Left lung (tissue), 10 donors: Measurements from ENCODE around the gene CENPF. TPM values are rescaled to one million over a fixed set of nuclear protein-coding genes. Genes with fewer than 3 reads are reported as not detected.

ENCODE experiments used
- ATAC-seq: fragments of 200-7000 bp; cut with Tn5 transposase; one replicate; pipeline ENCODE4 v1.9.1; 2020; ENCODE audit warnings: moderate library complexity
- DNase-seq, 4 donors: peaks; one replicate each; pipeline ENCODE4 v3.0.0-alpha.2; 2013 to 2020
- H3K27ac ChIP-seq, 2 donors: fragments of 200-600 bp; sonication (generic) in 1 of 2; one replicate each; pipeline versions ENCODE4 v1.5.0 to v1.8.0; 2020 to 2021
- H3K27me3 ChIP-seq, 2 donors: fragments of 200-600 bp; sonication (generic) in 1 of 2; one replicate each; pipeline versions ENCODE4 v1.5.0 to v1.8.0; 2020 to 2021
- H3K36me3 ChIP-seq, 2 donors: fragments of 200-600 bp; sonication (generic) in 1 of 2; one replicate each; pipeline versions ENCODE4 v1.5.0 to v1.8.0; 2020 to 2021
- H3K4me1 ChIP-seq, 2 donors: fragments of 200-600 bp; one replicate each; pipeline ENCODE4 v1.8.0; 2021
- H3K4me3 ChIP-seq, 2 donors: fragments of 200-600 bp; sonication (generic) in 1 of 2; one replicate each; pipeline versions ENCODE4 v1.5.0 to v1.8.0; 2020 to 2021; ENCODE audit warnings: mild to moderate bottlenecking in 1 of 2
- H3K9me3 ChIP-seq, 2 donors: fragments of 200-600 bp; sonication (generic) in 1 of 2; one replicate each; pipeline versions ENCODE4 v1.5.0 to v1.8.0; 2020 to 2021
- intact Hi-C, 2 donors: fragments of 100-400 bp; cut with DNase I; formaldehyde crosslinking; loops; one replicate each; pipeline versions ENCODE4 v1.11.2 to v1.14.2; 2022
- polyA plus RNA-seq, 6 donors: library from polyadenylated mRNA; unstranded; fragments of 120-200 nt; gene quantifications; one replicate each; pipeline ENCODE4 v1.2.1, GENCODE V29; 2013; ENCODE audit not compliant: insufficient read length in 6 of 6
- total RNA-seq, 2 donors: library from RNA; stranded (reverse); fragmentation: NEBNext Ultra II Directional; extraction: Animal tissue kit (Norgen Biotek cat#: 25700); gene quantifications; one replicate each; pipeline ENCODE4 v1.2.1, GENCODE V29; 2021
- TF ChIP-seq, protein P1 (sequence below), 2 donors: fragments of 200-600 bp; sonication (generic) in 1 of 2; IDR thresholded peaks; one replicate each; pipeline versions ENCODE4 v1.5.0 to v1.8.0; 2021; ENCODE audit warnings: antibody characterized with exemption in 2 of 2
- donor health status: DM: no; HTN: yes; CAD: no.
- donor health status: DM: no; HTN: no; CAD: no.

The CENPF gene
- total and polyA plus RNA-seq, 8 donors, result 3.4 to 157 (median 60.6) TPM

- no peak overlapping the region for H3K4me3 ChIP-seq
- DNase-seq (no peak), ATAC-seq (no peak)
- H3K4me1 ChIP-seq, result no peaks in the 10 kb centered on the region
- intact Hi-C loops, result no loop called here
- peaks cover 0 to 32% of the 10 kb centered on the region in 2 donors for H3K36me3 ChIP-seq
- TF ChIP-seq, protein P1, sequence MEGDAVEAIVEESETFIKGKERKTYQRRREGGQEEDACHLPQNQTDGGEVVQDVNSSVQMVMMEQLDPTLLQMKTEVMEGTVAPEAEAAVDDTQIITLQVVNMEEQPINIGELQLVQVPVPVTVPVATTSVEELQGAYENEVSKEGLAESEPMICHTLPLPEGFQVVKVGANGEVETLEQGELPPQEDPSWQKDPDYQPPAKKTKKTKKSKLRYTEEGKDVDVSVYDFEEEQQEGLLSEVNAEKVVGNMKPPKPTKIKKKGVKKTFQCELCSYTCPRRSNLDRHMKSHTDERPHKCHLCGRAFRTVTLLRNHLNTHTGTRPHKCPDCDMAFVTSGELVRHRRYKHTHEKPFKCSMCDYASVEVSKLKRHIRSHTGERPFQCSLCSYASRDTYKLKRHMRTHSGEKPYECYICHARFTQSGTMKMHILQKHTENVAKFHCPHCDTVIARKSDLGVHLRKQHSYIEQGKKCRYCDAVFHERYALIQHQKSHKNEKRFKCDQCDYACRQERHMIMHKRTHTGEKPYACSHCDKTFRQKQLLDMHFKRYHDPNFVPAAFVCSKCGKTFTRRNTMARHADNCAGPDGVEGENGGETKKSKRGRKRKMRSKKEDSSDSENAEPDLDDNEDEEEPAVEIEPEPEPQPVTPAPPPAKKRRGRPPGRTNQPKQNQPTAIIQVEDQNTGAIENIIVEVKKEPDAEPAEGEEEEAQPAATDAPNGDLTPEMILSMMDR (IDR thresholded peaks at IDR 0.05), result no peak
- no peak overlapping the region for H3K27ac ChIP-seq
- no peaks in the 10 kb centered on the region for H3K9me3 ChIP-seq
- H3K27me3 ChIP-seq, result no peaks in the 10 kb centered on the region
Observed at GRCh38 chr1:214635086-214635485, 32.1 kb downstream of the CENPF start.

- Histone ChIP-seq H3K4me1 (no peaks in the 10 kb centered on the region), H3K27me3 (no peaks in the 10 kb centered on the region), H3K36me3 (peaks cover 0 to 28% of the 10 kb centered on the region in 2 donors), H3K4me3 (no peak overlapping the region), H3K27ac (no peak overlapping the region), H3K9me3 (no peaks in the 10 kb centered on the region)
- ATAC-seq (no peak), DNase-seq (no peak)
- TF ChIP-seq, protein P1 (IDR thresholded peaks at IDR 0.05), result no peak
- intact Hi-C loops, result no loop called here
Observed at GRCh38 chr1:214635506-214635905, 32.5 kb downstream of the CENPF start.

- ATAC-seq, result no peak
- H3K9me3 ChIP-seq, result no peaks in the 10 kb centered on the region
- H3K27me3 ChIP-seq, result no peaks in the 10 kb centered on the region
- TF ChIP-seq, protein P1 (IDR thresholded peaks at IDR 0.05), result no peak
- H3K4me3 ChIP-seq, result no peak overlapping the region
- intact Hi-C loops, result no loop called here
- no peak overlapping the region for H3K27ac ChIP-seq
- no peak for DNase-seq
- H3K4me1 ChIP-seq, result no peaks in the 10 kb centered on the region
- peaks cover 0 to 19% of the 10 kb centered on the region in 2 donors for H3K36me3 ChIP-seq
Observed at GRCh38 chr1:214636436-214636835, 33.4 kb downstream of the CENPF start.

- TF ChIP-seq, protein P1 (IDR thresholded peaks at IDR 0.05), result no peak
- Histone ChIP-seq H3K4me3 (no peak overlapping the region), H3K27ac (no peak overlapping the region), H3K27me3 (no peaks in the 10 kb centered on the region), H3K36me3 (peaks cover 0 to 15% of the 10 kb centered on the region in 2 donors), H3K9me3 (no peaks in the 10 kb centered on the region), H3K4me1 (no peaks in the 10 kb centered on the region)
- DNase-seq, result no peak
- intact Hi-C loops, result no loop called here
- ATAC-seq, result no peak
Observed at GRCh38 chr1:214637125-214637524, 34.1 kb downstream of the CENPF start.

GRCh38 chr1:214637722-214638458, 34.9 kb downstream of the CENPF start:
- no peak overlapping the region for H3K27ac ChIP-seq
- TF ChIP-seq, protein P1 (IDR thresholded peaks at IDR 0.05), result peak; percentile 38 to 76
- no peaks in the 10 kb centered on the region for H3K9me3 ChIP-seq
- H3K36me3 ChIP-seq, result peaks cover 0 to 15% of the 10 kb centered on the region in 2 donors
- H3K4me3 ChIP-seq, result no peak overlapping the region
- H3K4me1 ChIP-seq, result no peaks in the 10 kb centered on the region
- DNase-seq (peak in 1 of 4 donors; percentile 51), ATAC-seq (peak; percentile 80)
- intact Hi-C loops, result no loop called here
- no peaks in the 10 kb centered on the region for H3K27me3 ChIP-seq
